Prostate gland (tissue), 2 donors: ENCODE results near the gene TMED5. TPM values are rescaled to one million over a fixed set of nuclear protein-coding genes. Genes with fewer than 3 reads are reported as not detected.

Experiments
- DNase-seq: peaks from one replicate; pipeline ENCODE4 v3.0.0-alpha.2; 2019; ENCODE audit warnings: low spot score
- H3K27ac ChIP-seq, 2 donors: fragments of 200-600 bp; sonication (generic); 2 replicates each; pipeline ENCODE4 v1.5.1; 2017 to 2019
- H3K27me3 ChIP-seq: fragments of 200-600 bp; sonication (generic); replicated peaks from 2 replicates; pipeline ENCODE4 v1.5.1; 2019; ENCODE audit not compliant: insufficient read depth
- H3K36me3 ChIP-seq, 2 donors: fragments of 200-600 bp; sonication (generic); 1 replicate in 1 of 2; 2 replicates in 1 of 2; pipeline versions ENCODE4 v1.5.1 to v1.8.1; 2017 to 2019
- H3K4me1 ChIP-seq: fragments of 200-600 bp; sonication (generic); replicated peaks from 2 replicates; pipeline ENCODE4 v1.5.1; 2019
- H3K4me3 ChIP-seq, 2 donors: fragments of 200-600 bp; sonication (generic); 2 replicates each; pipeline ENCODE4 v1.5.1; 2017 to 2019
- H3K9me3 ChIP-seq: fragments of 200-600 bp; sonication (generic); 2 replicates; pipeline ENCODE4 v1.5.1; 2017
- CTCF ChIP-seq, 4 experiments: fragments of 200-600 bp in 2 of 4; fragments of 450-650 bp in 2 of 4; sonication (generic) in 2 of 4; IDR thresholded peaks; 1 replicate in 3 of 4; 2 replicates in 1 of 4; pipeline ENCODE4 v1.5.1; 2016 to 2019; ENCODE audit warnings: antibody characterized with exemption in 4 of 4, mild to moderate bottlenecking in 2 of 4, moderate library complexity in 2 of 4
- POLR2A ChIP-seq: fragments of 450-650 bp; IDR thresholded peaks from one replicate; pipeline ENCODE4 v1.6.1; 2016; ENCODE audit warnings: antibody characterized with exemption, mild to moderate bottlenecking
- POLR2AphosphoS5 ChIP-seq: sonication (generic); formaldehyde crosslinking; IDR thresholded peaks from one replicate; pipeline ENCODE4 v1.6.1; 2017; ENCODE audit warnings: antibody characterized with exemption
- WGBS: methylation state at CpG from one replicate; pipeline ENCODE4 v1.1.5; 2018; 5-methylcytosine and 5-hydroxymethylcytosine counted together
- intact Hi-C: fragments of 100-400 bp; cut with DNase I; formaldehyde crosslinking; loops from one replicate; pipeline ENCODE4 v1.14.2; 2022
- total RNA-seq, 2 donors: library from RNA; depleted of rRNA; stranded (reverse); fragments of >200 nt; gene quantifications; one replicate each; pipeline ENCODE4 v1.1.0, GENCODE V29; 2016

The TMED5 gene
- total RNA-seq, 2 donors from 2014 or later, result 59.0 to 59.8 TPM

DNA sequence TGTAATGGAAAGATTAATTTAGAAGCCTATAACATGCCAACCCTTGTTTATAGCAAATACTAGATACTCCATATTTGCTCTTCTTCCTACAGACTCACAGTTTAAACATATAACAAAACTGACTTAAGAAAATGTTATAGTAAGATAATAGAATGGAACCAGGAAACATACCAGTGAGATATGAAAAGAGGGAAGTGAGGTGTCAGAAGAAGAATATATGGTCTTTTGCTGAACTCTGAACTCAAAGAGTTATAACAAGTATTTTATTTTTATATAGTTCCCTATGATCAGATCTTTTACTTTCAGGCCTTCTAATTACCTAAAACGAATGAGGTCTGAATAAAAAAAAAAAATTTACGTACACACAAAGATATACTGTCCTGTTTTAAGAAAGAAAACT lies 20.9 kb downstream of the TMED5 start:
- no peak for TF ChIP-seq POLR2AphosphoS5
- no peak for TF ChIP-seq CTCF (IDR thresholded peaks at IDR 0.05)
- no peaks in the 10 kb centered on the region for H3K36me3 ChIP-seq
- H3K27me3 ChIP-seq, result no peaks in the 10 kb centered on the region
- no peak overlapping the region for H3K4me3 ChIP-seq
- intact Hi-C loops, result no loop called here
- 74% methylated on average over 2 of the region's 2 CpGs for WGBS
- no peak overlapping the region for H3K27ac ChIP-seq
- DNase-seq, result no peak
- no peaks in the 10 kb centered on the region for H3K9me3 ChIP-seq
- H3K4me1 ChIP-seq, result no peaks in the 10 kb centered on the region

- intact Hi-C loops, result no loop called here
- H3K36me3 ChIP-seq, result no peaks in the 10 kb centered on the region
- WGBS, result 76% methylated on average over 3 of the region's 3 CpGs
- H3K9me3 ChIP-seq, result no peaks in the 10 kb centered on the region
- no peak overlapping the region for H3K4me3 ChIP-seq
- TF ChIP-seq CTCF (IDR thresholded peaks at IDR 0.05) (no peak), POLR2AphosphoS5 (no peak), POLR2A (no peak)
- H3K27ac ChIP-seq, result no peak overlapping the region
- H3K27me3 ChIP-seq, result no peaks in the 10 kb centered on the region
- no peaks in the 10 kb centered on the region for H3K4me1 ChIP-seq
- no peak for DNase-seq
Observed at GRCh38 chr1:93155335-93155734, 24.9 kb downstream of the TMED5 start.

DNA sequence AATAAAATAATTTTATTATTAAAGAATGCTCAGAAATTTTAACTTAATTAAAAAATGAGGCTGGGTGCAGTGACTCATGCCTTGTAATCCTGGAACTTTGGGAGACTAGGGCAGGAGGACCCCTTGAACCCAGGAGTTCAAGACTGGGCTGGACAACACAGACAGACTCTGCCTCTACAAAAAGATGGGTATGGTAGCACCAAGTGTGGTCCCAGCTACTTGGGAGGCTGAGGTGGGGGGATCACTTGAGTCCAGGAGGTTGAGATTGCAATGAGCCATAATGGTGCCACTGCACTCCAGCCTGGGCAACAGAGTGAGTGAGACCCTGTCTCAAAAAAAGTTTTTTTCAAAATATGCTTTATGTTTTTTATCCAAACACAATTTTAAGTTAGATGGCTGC lies 25.3 kb downstream of the TMED5 start:
- H3K4me1 ChIP-seq, result no peaks in the 10 kb centered on the region
- no peaks in the 10 kb centered on the region for H3K36me3 ChIP-seq
- intact Hi-C loops, result no loop called here
- no peak for TF ChIP-seq POLR2A
- TF ChIP-seq CTCF (IDR thresholded peaks at IDR 0.05), result no peak
- TF ChIP-seq POLR2AphosphoS5, result no peak
- H3K27me3 ChIP-seq, result no peaks in the 10 kb centered on the region
- DNase-seq, result no peak
- H3K4me3 ChIP-seq, result no peak overlapping the region
- H3K9me3 ChIP-seq, result no peaks in the 10 kb centered on the region
- H3K27ac ChIP-seq, result no peak overlapping the region

DNA sequence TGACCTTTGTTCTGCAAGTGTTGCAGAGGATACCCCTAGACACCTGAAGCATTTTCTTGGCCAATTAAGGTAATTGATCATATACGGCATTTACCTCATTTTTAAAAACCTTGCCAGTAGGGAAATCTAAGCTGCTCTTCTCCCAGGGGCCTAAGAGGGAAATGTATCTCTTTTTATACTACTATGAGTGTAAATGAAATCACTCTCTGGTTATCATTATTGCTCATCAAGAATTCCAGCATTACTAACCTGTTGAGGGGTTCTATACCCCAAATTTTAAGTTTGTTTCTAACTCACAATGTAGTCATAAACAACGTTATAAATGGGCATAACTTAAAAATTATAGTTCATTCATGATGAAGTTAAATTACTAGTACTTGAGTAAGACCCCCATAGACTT lies 27.4 kb downstream of the TMED5 start:
- Histone ChIP-seq H3K36me3 (no peaks in the 10 kb centered on the region), H3K4me3 (no peak overlapping the region), H3K27me3 (no peaks in the 10 kb centered on the region), H3K27ac (no peak overlapping the region), H3K4me1 (no peaks in the 10 kb centered on the region), H3K9me3 (no peaks in the 10 kb centered on the region)
- WGBS, result 90% methylated on average over 2 of the region's 2 CpGs
- no peak for TF ChIP-seq POLR2A
- TF ChIP-seq CTCF (IDR thresholded peaks at IDR 0.05), result no peak
- no peak for TF ChIP-seq POLR2AphosphoS5
- DNase-seq, result no peak
- intact Hi-C loops, result no loop called here

DNA sequence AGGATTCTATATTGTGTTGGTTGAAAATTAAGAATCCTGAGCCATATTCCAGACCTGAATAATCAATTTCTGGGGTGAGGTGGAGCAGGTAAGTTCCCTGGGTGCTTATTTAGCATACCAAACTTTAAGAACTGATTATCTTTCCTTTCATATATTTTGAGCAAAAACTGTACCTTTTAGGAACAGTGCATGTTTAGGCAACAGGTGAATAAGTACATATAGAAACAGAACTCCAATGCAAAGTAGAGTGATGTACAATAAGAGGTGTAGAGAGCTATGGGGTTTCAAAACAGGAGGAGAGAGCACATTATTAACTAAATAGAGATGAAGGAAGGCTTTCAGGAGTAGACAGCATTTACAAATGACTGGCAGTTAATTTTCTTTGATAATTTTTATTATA lies 28.7 kb downstream of the TMED5 start:
- Histone ChIP-seq H3K27me3 (no peaks in the 10 kb centered on the region), H3K27ac (no peak overlapping the region), H3K36me3 (no peaks in the 10 kb centered on the region), H3K4me1 (no peaks in the 10 kb centered on the region), H3K4me3 (no peak overlapping the region), H3K9me3 (no peaks in the 10 kb centered on the region)
- DNase-seq, result no peak
- intact Hi-C loops, result no loop called here
- TF ChIP-seq POLR2A (no peak), CTCF (IDR thresholded peaks at IDR 0.05) (no peak), POLR2AphosphoS5 (no peak)
